K562 (cell line): ENCODE data around the gene PRPSAP1. TPM values are rescaled to one million over a fixed set of nuclear protein-coding genes. Genes with fewer than 3 reads are reported as not detected.
A peak's percentile ranks its signal among the peaks of the same experiment; 100 is the strongest.

Source experiments
- E2F6 ChIP-seq, 2 experiments: IDR thresholded peaks; 2 replicates each; pipeline ENCODE4 v1.6.1; 2011; ENCODE audit warnings: borderline replicate concordance in 1 of 2, control low read depth in 1 of 2, low read depth in 1 of 2, low read length in 1 of 2, mild to moderate bottlenecking in 1 of 2, mixed read lengths in 1 of 2, moderate library complexity in 1 of 2; ENCODE audit not compliant: insufficient read depth in 1 of 2, insufficient read length in 1 of 2, poor library complexity in 1 of 2, severe bottlenecking in 1 of 2; ENCODE audit errors: extremely low read depth in 1 of 2
- POLR2AphosphoS5 ChIP-seq: IDR thresholded peaks from 2 replicates; pipeline ENCODE4 v1.6.1; 2011; ENCODE audit warnings: mild to moderate bottlenecking, low read depth, low read length, moderate library complexity; ENCODE audit not compliant: control insufficient read depth, insufficient read depth
- STAT5A ChIP-seq: IDR thresholded peaks from 2 replicates; pipeline ENCODE4 v1.6.1; 2012; ENCODE audit warnings: low read length, inconsistent platforms, borderline replicate concordance
- SUPT5H ChIP-seq: fragments of 450-650 bp; IDR thresholded peaks from 2 replicates; pipeline ENCODE4 v1.6.1; 2016
- TAF15 ChIP-seq: fragments of 200-400 bp; formaldehyde crosslinking; IDR thresholded peaks from 2 replicates; pipeline ENCODE4 v1.6.1; 2017; ENCODE audit warnings: mild to moderate bottlenecking, low read depth, low read length, moderate library complexity
- TRIM24 ChIP-seq, 2 experiments: fragments of 450-650 bp; IDR thresholded peaks; 2 replicates each; pipeline ENCODE4 v1.6.1; 2016
- ZNF232 ChIP-seq: sonication (generic); formaldehyde crosslinking; IDR thresholded peaks from 2 replicates; pipeline ENCODE4 v1.8.0; 2022; ENCODE audit warnings: mild to moderate bottlenecking, missing genetic modification reagents
- polyA plus RNA-seq, 8 experiments: library from polyadenylated mRNA; depleted of rRNA in 4 of 8; stranded (reverse) in 5 of 8; unstranded in 3 of 8; fragments of >200 nt; fragmentation: Nextera tagmentation in 2 of 8; fragmentation: Illumina TruSeq in 1 of 8; extraction: Ambion mirVana in 2 of 8; extraction: Trizol in 1 of 8; gene quantifications; 2 replicates each; pipeline versions ENCODE4 v1.2.1 to v1.2.3, GENCODE V29; 2011 to 2014; ENCODE audit warnings: inconsistent platforms in 1 of 8, missing spikeins in 1 of 8
- total RNA-seq, 7 experiments: library from RNA; depleted of rRNA in 6 of 7; stranded (reverse); fragments of >200 nt in 6 of 7; fragmentation: Illumina TruSeq in 2 of 7; extraction: Trizol in 2 of 7; gene quantifications; 2 replicates each; pipeline versions ENCODE4 v1.2.1 to v1.2.3, GENCODE V29; 2011 to 2021; ENCODE audit warnings: low replicate concordance in 1 of 7
- TF ChIP-seq, protein P1 (sequence below): fragments of 450-650 bp; IDR thresholded peaks from 2 replicates; pipeline ENCODE4 v1.6.1; 2018; ENCODE audit not compliant: partially characterized antibody
- TF ChIP-seq, protein P2 (sequence below), 2 experiments: fragments of 150-350 bp in 1 of 2; IDR thresholded peaks; 2 replicates each; pipeline ENCODE4 v1.6.1; 2012 to 2016; ENCODE audit warnings: low read depth in 2 of 2, low read length in 2 of 2, mild to moderate bottlenecking in 1 of 2, moderate library complexity in 1 of 2
- TF ChIP-seq, protein P3 (sequence below): IDR thresholded peaks from 3 replicates; pipeline ENCODE4 v1.6.1; 2011; ENCODE audit warnings: borderline replicate concordance, mild to moderate bottlenecking; ENCODE audit not compliant: insufficient read length, insufficient read depth
- TF ChIP-seq, protein P4 (sequence below): sonication (generic); formaldehyde crosslinking; IDR thresholded peaks from 2 replicates; pipeline ENCODE4 v1.8.1; 2023; ENCODE audit warnings: mild to moderate bottlenecking, missing genetic modification reagents

PRPSAP1 gene
- total and polyA plus RNA-seq, 9 of the 15 experiments (the other 6 are each of a cell fraction or from before 2014, with no cell fraction given), result 21.9 to 77.1 (median 40.8) TPM

- TF ChIP-seq, protein P1, sequence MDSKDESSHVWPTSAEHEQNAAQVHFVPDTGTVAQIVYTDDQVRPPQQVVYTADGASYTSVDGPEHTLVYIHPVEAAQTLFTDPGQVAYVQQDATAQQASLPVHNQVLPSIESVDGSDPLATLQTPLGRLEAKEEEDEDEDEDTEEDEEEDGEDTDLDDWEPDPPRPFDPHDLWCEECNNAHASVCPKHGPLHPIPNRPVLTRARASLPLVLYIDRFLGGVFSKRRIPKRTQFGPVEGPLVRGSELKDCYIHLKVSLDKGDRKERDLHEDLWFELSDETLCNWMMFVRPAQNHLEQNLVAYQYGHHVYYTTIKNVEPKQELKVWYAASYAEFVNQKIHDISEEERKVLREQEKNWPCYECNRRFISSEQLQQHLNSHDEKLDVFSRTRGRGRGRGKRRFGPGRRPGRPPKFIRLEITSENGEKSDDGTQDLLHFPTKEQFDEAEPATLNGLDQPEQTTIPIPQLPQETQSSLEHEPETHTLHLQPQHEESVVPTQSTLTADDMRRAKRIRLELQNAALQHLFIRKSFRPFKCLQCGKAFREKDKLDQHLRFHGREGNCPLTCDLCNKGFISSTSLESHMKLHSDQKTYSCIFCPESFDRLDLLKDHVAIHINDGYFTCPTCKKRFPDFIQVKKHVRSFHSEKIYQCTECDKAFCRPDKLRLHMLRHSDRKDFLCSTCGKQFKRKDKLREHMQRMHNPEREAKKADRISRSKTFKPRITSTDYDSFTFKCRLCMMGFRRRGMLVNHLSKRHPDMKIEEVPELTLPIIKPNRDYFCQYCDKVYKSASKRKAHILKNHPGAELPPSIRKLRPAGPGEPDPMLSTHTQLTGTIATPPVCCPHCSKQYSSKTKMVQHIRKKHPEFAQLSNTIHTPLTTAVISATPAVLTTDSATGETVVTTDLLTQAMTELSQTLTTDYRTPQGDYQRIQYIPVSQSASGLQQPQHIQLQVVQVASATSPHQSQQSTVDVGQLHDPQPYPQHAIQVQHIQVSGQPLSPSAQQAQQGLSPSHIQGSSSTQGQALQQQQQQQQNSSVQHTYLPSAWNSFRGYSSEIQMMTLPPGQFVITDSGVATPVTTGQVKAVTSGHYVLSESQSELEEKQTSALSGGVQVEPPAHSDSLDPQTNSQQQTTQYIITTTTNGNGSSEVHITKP, result no peak
- TF ChIP-seq STAT5A (no peak), E2F6 (IDR thresholded peaks at IDR 0.05; ENCODE audit: borderline replicate concordance in 1 of 2, extremely low read depth in 1 of 2, insufficient read depth in 1 of 2, insufficient read length in 1 of 2, low read depth in 1 of 2, low read length in 1 of 2, poor library complexity in 1 of 2, severe bottlenecking in 1 of 2) (peak; percentile 20 to 55), SUPT5H (peak; percentile 52; the same call in 1 of the 2 replicates), TAF15 (no peak), ZNF232 (CRISPR knock-in tag) (0 out of 2 replicates have a peak, but pooled peaks have one; percentile 41), POLR2AphosphoS5 (no peak), TRIM24 (IDR thresholded peaks at IDR 0.05) (0 out of 4 replicates have a peak, but pooled peaks of 1 of the 2 experiments have one; percentile 23)
- TF ChIP-seq, protein P2, sequence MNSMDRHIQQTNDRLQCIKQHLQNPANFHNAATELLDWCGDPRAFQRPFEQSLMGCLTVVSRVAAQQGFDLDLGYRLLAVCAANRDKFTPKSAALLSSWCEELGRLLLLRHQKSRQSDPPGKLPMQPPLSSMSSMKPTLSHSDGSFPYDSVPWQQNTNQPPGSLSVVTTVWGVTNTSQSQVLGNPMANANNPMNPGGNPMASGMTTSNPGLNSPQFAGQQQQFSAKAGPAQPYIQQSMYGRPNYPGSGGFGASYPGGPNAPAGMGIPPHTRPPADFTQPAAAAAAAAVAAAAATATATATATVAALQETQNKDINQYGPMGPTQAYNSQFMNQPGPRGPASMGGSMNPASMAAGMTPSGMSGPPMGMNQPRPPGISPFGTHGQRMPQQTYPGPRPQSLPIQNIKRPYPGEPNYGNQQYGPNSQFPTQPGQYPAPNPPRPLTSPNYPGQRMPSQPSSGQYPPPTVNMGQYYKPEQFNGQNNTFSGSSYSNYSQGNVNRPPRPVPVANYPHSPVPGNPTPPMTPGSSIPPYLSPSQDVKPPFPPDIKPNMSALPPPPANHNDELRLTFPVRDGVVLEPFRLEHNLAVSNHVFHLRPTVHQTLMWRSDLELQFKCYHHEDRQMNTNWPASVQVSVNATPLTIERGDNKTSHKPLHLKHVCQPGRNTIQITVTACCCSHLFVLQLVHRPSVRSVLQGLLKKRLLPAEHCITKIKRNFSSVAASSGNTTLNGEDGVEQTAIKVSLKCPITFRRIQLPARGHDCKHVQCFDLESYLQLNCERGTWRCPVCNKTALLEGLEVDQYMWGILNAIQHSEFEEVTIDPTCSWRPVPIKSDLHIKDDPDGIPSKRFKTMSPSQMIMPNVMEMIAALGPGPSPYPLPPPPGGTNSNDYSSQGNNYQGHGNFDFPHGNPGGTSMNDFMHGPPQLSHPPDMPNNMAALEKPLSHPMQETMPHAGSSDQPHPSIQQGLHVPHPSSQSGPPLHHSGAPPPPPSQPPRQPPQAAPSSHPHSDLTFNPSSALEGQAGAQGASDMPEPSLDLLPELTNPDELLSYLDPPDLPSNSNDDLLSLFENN (IDR thresholded peaks at IDR 0.05; ENCODE audit: low read depth in 2 of 2, low read length in 2 of 2), result no peak
- TF ChIP-seq, protein P3, sequence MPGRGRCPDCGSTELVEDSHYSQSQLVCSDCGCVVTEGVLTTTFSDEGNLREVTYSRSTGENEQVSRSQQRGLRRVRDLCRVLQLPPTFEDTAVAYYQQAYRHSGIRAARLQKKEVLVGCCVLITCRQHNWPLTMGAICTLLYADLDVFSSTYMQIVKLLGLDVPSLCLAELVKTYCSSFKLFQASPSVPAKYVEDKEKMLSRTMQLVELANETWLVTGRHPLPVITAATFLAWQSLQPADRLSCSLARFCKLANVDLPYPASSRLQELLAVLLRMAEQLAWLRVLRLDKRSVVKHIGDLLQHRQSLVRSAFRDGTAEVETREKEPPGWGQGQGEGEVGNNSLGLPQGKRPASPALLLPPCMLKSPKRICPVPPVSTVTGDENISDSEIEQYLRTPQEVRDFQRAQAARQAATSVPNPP, result no peak
- TF ChIP-seq, protein P4, sequence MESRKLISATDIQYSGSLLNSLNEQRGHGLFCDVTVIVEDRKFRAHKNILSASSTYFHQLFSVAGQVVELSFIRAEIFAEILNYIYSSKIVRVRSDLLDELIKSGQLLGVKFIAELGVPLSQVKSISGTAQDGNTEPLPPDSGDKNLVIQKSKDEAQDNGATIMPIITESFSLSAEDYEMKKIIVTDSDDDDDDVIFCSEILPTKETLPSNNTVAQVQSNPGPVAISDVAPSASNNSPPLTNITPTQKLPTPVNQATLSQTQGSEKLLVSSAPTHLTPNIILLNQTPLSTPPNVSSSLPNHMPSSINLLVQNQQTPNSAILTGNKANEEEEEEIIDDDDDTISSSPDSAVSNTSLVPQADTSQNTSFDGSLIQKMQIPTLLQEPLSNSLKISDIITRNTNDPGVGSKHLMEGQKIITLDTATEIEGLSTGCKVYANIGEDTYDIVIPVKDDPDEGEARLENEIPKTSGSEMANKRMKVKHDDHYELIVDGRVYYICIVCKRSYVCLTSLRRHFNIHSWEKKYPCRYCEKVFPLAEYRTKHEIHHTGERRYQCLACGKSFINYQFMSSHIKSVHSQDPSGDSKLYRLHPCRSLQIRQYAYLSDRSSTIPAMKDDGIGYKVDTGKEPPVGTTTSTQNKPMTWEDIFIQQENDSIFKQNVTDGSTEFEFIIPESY, result 0 out of 2 replicates have a peak, but pooled peaks have one; percentile 7
Measured at GRCh38 chr17:76383546-76384221, 30.0 kb upstream of the PRPSAP1 start (continued).
